Tibial nerve (tissue), 3 donors: ENCODE results near the gene MAP3K15.

Experiments used
- POLR2A ChIP-seq, 2 donors: fragments of 450-650 bp; IDR thresholded peaks; one replicate each; pipeline ENCODE4 v1.6.1; 2017; ENCODE audit warnings: antibody characterized with exemption in 2 of 2, mild to moderate bottlenecking in 2 of 2, moderate library complexity in 2 of 2
- TF ChIP-seq, protein P1 (sequence below), 5 experiments: fragments of 200-600 bp in 3 of 5; fragments of 450-650 bp in 2 of 5; sonication (generic) in 3 of 5; IDR thresholded peaks; one replicate each; pipeline ENCODE4 v1.5.1; 2016 to 2019; ENCODE audit warnings: antibody characterized with exemption in 5 of 5, mild to moderate bottlenecking in 3 of 5, moderate library complexity in 2 of 5

DNA sequence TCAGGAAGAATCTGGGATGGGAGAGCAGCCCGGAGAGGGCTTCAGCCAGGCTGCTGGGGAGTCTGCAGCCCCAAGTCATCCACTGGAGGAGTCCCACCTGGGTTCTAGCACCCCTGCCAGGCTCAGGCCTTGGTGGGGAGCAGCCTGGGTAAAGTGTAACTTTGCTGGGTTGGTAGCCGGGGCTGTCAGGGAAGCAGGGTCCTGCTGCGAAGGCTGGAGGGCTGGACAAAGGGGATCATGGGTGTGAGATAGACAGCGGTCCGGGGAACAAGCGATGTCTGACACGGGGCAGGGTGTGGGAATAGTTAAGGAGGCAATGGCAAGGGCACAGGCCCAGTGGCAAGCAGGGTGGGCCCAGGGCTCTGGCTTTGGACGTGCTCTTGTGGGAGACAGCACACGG, 134.0 kb downstream of the MAP3K15 start:
- TF ChIP-seq, protein P1, sequence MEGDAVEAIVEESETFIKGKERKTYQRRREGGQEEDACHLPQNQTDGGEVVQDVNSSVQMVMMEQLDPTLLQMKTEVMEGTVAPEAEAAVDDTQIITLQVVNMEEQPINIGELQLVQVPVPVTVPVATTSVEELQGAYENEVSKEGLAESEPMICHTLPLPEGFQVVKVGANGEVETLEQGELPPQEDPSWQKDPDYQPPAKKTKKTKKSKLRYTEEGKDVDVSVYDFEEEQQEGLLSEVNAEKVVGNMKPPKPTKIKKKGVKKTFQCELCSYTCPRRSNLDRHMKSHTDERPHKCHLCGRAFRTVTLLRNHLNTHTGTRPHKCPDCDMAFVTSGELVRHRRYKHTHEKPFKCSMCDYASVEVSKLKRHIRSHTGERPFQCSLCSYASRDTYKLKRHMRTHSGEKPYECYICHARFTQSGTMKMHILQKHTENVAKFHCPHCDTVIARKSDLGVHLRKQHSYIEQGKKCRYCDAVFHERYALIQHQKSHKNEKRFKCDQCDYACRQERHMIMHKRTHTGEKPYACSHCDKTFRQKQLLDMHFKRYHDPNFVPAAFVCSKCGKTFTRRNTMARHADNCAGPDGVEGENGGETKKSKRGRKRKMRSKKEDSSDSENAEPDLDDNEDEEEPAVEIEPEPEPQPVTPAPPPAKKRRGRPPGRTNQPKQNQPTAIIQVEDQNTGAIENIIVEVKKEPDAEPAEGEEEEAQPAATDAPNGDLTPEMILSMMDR (IDR thresholded peaks at IDR 0.05): no peak
- TF ChIP-seq POLR2A (IDR thresholded peaks at IDR 0.05): no peak
